ENCODE data around the gene TANGO2. TPM values are rescaled to one million over a fixed set of nuclear protein-coding genes. Genes with fewer than 3 reads are reported as not detected.

The TANGO2 gene
- polyA plus RNA-seq, 1 of the 3 experiments (the other 2 are of a cell fraction), result 20.7 TPM

- POLR2A ChIA-PET, result interaction anchor here (0.8 kb wide), 1 partner anchor 11 kb away, joined by 3 read pairs; the partner anchor contains the start of gene DGCR8
- CTCF ChIA-PET, result no interaction called here
- no peaks in the 10 kb centered on the region for H3K27me3 ChIP-seq (ENCODE audit: insufficient read depth)
- H3K4me3 ChIP-seq (ENCODE audit: low read depth in 2 of 2, low read length in 1 of 2), result no peak overlapping the region
- no peaks in the 10 kb centered on the region for H3K9me2 ChIP-seq
- H3K27ac ChIP-seq (ENCODE audit: low read depth in 2 of 2, low read length in 1 of 2), result no peak overlapping the region
- no peaks in the 10 kb centered on the region for H3K9me3 ChIP-seq
- no peak overlapping the region for H3K9ac ChIP-seq
- DNase-seq, result no peak
- no peaks in the 10 kb centered on the region for H3F3A ChIP-seq (replicated peaks; ENCODE audit: insufficient read depth)
- H2AFZ ChIP-seq (ENCODE audit: low read depth), result no peak overlapping the region
- H3K36me3 ChIP-seq (replicated peaks in 1 of 2; ENCODE audit: control insufficient read depth in 1 of 2, insufficient read depth in 2 of 2, low read length in 1 of 2), result peaks cover 0 to 3% of the 10 kb centered on the region in 2 experiments
- H3K79me2 ChIP-seq (ENCODE audit: insufficient read depth), result no peaks in the 10 kb centered on the region
- TF ChIP-seq MXI1 (IDR thresholded peaks at IDR 0.05; ENCODE audit: low read depth, low read length), result no peak
- no peak for TF ChIP-seq REST (IDR thresholded peaks at IDR 0.05; ENCODE audit: low read depth, low read length)
- no peak for TF ChIP-seq CHD2 (IDR thresholded peaks at IDR 0.05; ENCODE audit: low read length, partially characterized antibody)
- no peak for TF ChIP-seq TAF1 (IDR thresholded peaks at IDR 0.05; ENCODE audit: borderline replicate concordance, low read depth, low read length)
- TF ChIP-seq TEAD4 (IDR thresholded peaks at IDR 0.05; ENCODE audit: borderline replicate concordance, insufficient read depth), result no peak
- TF ChIP-seq CTCF (IDR thresholded peaks at IDR 0.05), result no peak
- no peak for TF ChIP-seq USF2 (IDR thresholded peaks at IDR 0.05; ENCODE audit: borderline replicate concordance, low read depth, low read length)
- no peaks in the 10 kb centered on the region for H3K4me1 ChIP-seq (ENCODE audit: control insufficient read depth in 1 of 2, insufficient read depth in 2 of 2, low read depth in 1 of 2, low read length in 1 of 2)
- no peaks in the 10 kb centered on the region for H4K20me1 ChIP-seq (ENCODE audit: insufficient read depth)
- WGBS (ENCODE audit: low lambda C conversion rate), result 85% methylated on average over 3 of the region's 7 CpGs
- H3K4me2 ChIP-seq, result no peak overlapping the region
Measured at GRCh38 chr22:20068640-20069039, 47.7 kb downstream of the TANGO2 start.

- Histone ChIP-seq H3K79me2 (ENCODE audit: insufficient read depth) (no peaks in the 10 kb centered on the region), H2AFZ (ENCODE audit: low read depth) (no peak overlapping the region), H3K27me3 (ENCODE audit: insufficient read depth) (no peaks in the 10 kb centered on the region), H3K36me3 (replicated peaks in 1 of 2; ENCODE audit: control insufficient read depth in 1 of 2, insufficient read depth in 2 of 2, low read length in 1 of 2) (peaks cover 0 to 3% of the 10 kb centered on the region in 2 experiments), H3K9me3 (no peaks in the 10 kb centered on the region), H3K4me2 (no peak overlapping the region), H3K9me2 (no peaks in the 10 kb centered on the region), H4K20me1 (ENCODE audit: insufficient read depth) (no peaks in the 10 kb centered on the region), H3F3A (replicated peaks; ENCODE audit: insufficient read depth) (no peaks in the 10 kb centered on the region), H3K9ac (no peak overlapping the region), H3K4me3 (ENCODE audit: low read depth in 2 of 2, low read length in 1 of 2) (no peak overlapping the region), H3K27ac (ENCODE audit: low read depth in 2 of 2, low read length in 1 of 2) (no peak overlapping the region), H3K4me1 (ENCODE audit: control insufficient read depth in 1 of 2, insufficient read depth in 2 of 2, low read depth in 1 of 2, low read length in 1 of 2) (no peaks in the 10 kb centered on the region)
- POLR2A ChIA-PET, result no interaction called here
- CTCF ChIA-PET, result interaction anchor here (0.8 kb wide), 1 partner anchor 56 kb away, joined by 3 read pairs; no protein-coding TSS in a partner anchor
- no peak for DNase-seq
- WGBS (ENCODE audit: low lambda C conversion rate), result 93% methylated on average over 5 of the region's 7 CpGs
- no peak for TF ChIP-seq TEAD4 (IDR thresholded peaks at IDR 0.05; ENCODE audit: borderline replicate concordance, insufficient read depth)
- TF ChIP-seq RFX5 (IDR thresholded peaks at IDR 0.05; ENCODE audit: low read length), result no peak
- TF ChIP-seq MXI1 (IDR thresholded peaks at IDR 0.05; ENCODE audit: low read depth, low read length), result no peak
- no peak for TF ChIP-seq ZBTB33 (IDR thresholded peaks at IDR 0.05; ENCODE audit: borderline replicate concordance, low read depth)
- no peak for TF ChIP-seq TAF1 (IDR thresholded peaks at IDR 0.05; ENCODE audit: borderline replicate concordance, low read depth, low read length)
- no peak for TF ChIP-seq MEF2A (IDR thresholded peaks at IDR 0.05; ENCODE audit: borderline replicate concordance, low read depth)
- no peak for TF ChIP-seq GABPA (IDR thresholded peaks at IDR 0.05; ENCODE audit: low read depth)
- no peak for TF ChIP-seq EZH2phosphoT487 (IDR thresholded peaks at IDR 0.05; ENCODE audit: borderline replicate concordance, low read depth)
- no peak for TF ChIP-seq YY1 (IDR thresholded peaks at IDR 0.05; ENCODE audit: low read depth)
- no peak for TF ChIP-seq RXRA (IDR thresholded peaks at IDR 0.05; ENCODE audit: borderline replicate concordance, low read depth)
- TF ChIP-seq TCF12 (IDR thresholded peaks at IDR 0.05), result no peak
- TF ChIP-seq POLR2AphosphoS5 (IDR thresholded peaks at IDR 0.05; ENCODE audit: low read depth, low read length), result no peak
- TF ChIP-seq EP300 (IDR thresholded peaks at IDR 0.05; ENCODE audit: borderline replicate concordance in 1 of 2, low read depth in 1 of 2, low read length in 1 of 2), result no peak
- no peak for TF ChIP-seq NFIC (IDR thresholded peaks at IDR 0.05; ENCODE audit: borderline replicate concordance)
Measured at GRCh38 chr22:20069331-20070042, 48.6 kb downstream of the TANGO2 start.
